Thyroid gland (tissue), 4 donors: ENCODE results near the gene FKBP6. TPM values are rescaled to one million over a fixed set of nuclear protein-coding genes. Genes with fewer than 3 reads are reported as not detected.
"Not testable (repeated sequence)": the region's sequence is repeated elsewhere in the genome, so short reads cannot be mapped to it uniquely, and the experiment has no call there.

Source experiments
- DNase-seq, 2 donors: peaks; one replicate each; pipeline ENCODE4 v3.0.0-alpha.2; 2019
- H3K27ac ChIP-seq, 3 donors: fragments of 200-600 bp; sonication (generic); 1 replicate in 2 of 3; 2 replicates in 1 of 3; pipeline ENCODE4 v1.5.1; 2016 to 2019; ENCODE audit warnings: mild to moderate bottlenecking in 1 of 3, moderate library complexity in 1 of 3
- H3K27me3 ChIP-seq: fragments of 200-600 bp; sonication (generic); one replicate; pipeline ENCODE4 v1.5.1; 2019
- H3K36me3 ChIP-seq, 2 donors: fragments of 200-600 bp; sonication (generic); one replicate each; pipeline ENCODE4 v1.5.1; 2016 to 2019
- H3K4me1 ChIP-seq, 2 donors: fragments of 200-600 bp; sonication (generic); one replicate each; pipeline ENCODE4 v1.5.1; 2017 to 2019
- H3K4me3 ChIP-seq, 3 donors: fragments of 200-600 bp; sonication (generic); replicated peaks in 1 of 3; 1 replicate in 2 of 3; 2 replicates in 1 of 3; pipeline ENCODE4 v1.5.1; 2016; ENCODE audit warnings: mild to moderate bottlenecking in 1 of 3
- H3K9me3 ChIP-seq: fragments of 200-600 bp; sonication (generic); one replicate; pipeline ENCODE4 v1.5.1; 2017
- CTCF ChIP-seq, 6 experiments: fragments of 200-600 bp in 3 of 6; fragments of 450-650 bp in 3 of 6; sonication (generic) in 3 of 6; IDR thresholded peaks; one replicate each; pipeline ENCODE4 v1.5.1; 2016 to 2019; ENCODE audit warnings: antibody characterized with exemption in 6 of 6, mild to moderate bottlenecking in 2 of 6, inconsistent platforms in 1 of 6, moderate library complexity in 1 of 6
- POLR2A ChIP-seq, 2 donors: fragments of 450-650 bp; IDR thresholded peaks; one replicate each; pipeline ENCODE4 v1.6.1; 2017; ENCODE audit warnings: antibody characterized with exemption in 2 of 2, mild to moderate bottlenecking in 2 of 2, moderate library complexity in 1 of 2
- WGBS, 2 donors: methylation state at CpG; one replicate each; pipeline ENCODE4 v1.1.5; 2017; 5-methylcytosine and 5-hydroxymethylcytosine counted together
- intact Hi-C: fragments of 100-400 bp; cut with DNase I; formaldehyde crosslinking; loops from one replicate; pipeline ENCODE4 v1.15.1; 2023
- total RNA-seq, 4 donors: library from RNA; depleted of rRNA; stranded (reverse); fragments of >200 nt; gene quantifications; one replicate each; pipeline ENCODE4 v1.2.3, GENCODE V29; 2016

FKBP6 gene
- total RNA-seq, 4 donors from 2014 or later = 0.27 TPM; not detected in 3

- no peak for TF ChIP-seq POLR2A (IDR thresholded peaks at IDR 0.05)
- no peak for TF ChIP-seq CTCF (IDR thresholded peaks at IDR 0.05)
- intact Hi-C loops = no loop called here
- Histone ChIP-seq H3K27me3 (no peaks in the 10 kb centered on the region), H3K9me3 (no peaks in the 10 kb centered on the region), H3K36me3 (peaks cover 4 to 20% of the 10 kb centered on the region in 2 donors), H3K4me1 (peaks cover 5 to 15% of the 10 kb centered on the region in 2 donors), H3K27ac (no peak overlapping the region), H3K4me3 (no peak overlapping the region)
- no peak for DNase-seq
- WGBS, 2 donors = 95 to 96% methylated on average over 12 to 13 of the region's 13 CpGs
These were observed 20.5 kb upstream of the FKBP6 start for GRCh38 chr7:73307436-73307835.

GRCh38 chr7:73308074-73308664, 19.8 kb upstream of the FKBP6 start:
- Histone ChIP-seq H3K4me1 (peaks cover 5 to 15% of the 10 kb centered on the region in 2 donors), H3K9me3 (no peaks in the 10 kb centered on the region), H3K4me3 (peak overlapping the region; percentile 45 to 80 (median 58)), H3K36me3 (peaks cover 4 to 17% of the 10 kb centered on the region in 2 donors), H3K27me3 (no peaks in the 10 kb centered on the region), H3K27ac (peak overlapping the region in 1 of 3 donors; percentile 39)
- peak in 1 of 2 donors; percentile 11 for DNase-seq
- WGBS, 2 donors = 17 to 34% methylated on average over 20 to 25 of the region's 43 CpGs
- intact Hi-C loops = no loop called here
- TF ChIP-seq CTCF (IDR thresholded peaks at IDR 0.05) = no peak
- TF ChIP-seq POLR2A (IDR thresholded peaks at IDR 0.05) = no peak

- peaks cover 5 to 15% of the 10 kb centered on the region in 2 donors for H3K4me1 ChIP-seq
- H3K27ac ChIP-seq = peak within 1 kb of the TSS in 1 of 3 donors; percentile 39
- H3K9me3 ChIP-seq = no peaks in the 10 kb centered on the region
- no peaks in the 10 kb centered on the region for H3K27me3 ChIP-seq
- peak within 1 kb of the TSS; percentile 45 to 80 (median 58) for H3K4me3 ChIP-seq
- 22 to 29% methylated on average over 18 to 20 of the region's 40 CpGs for WGBS, 2 donors
- H3K36me3 ChIP-seq = peaks cover 4 to 13% of the 10 kb centered on the region in 2 donors
- TF ChIP-seq POLR2A (IDR thresholded peaks at IDR 0.05) (peak in 1 of 2 donors; percentile 55), CTCF (IDR thresholded peaks at IDR 0.05) (no peak)
- DNase-seq = peak; percentile 89 to 92
- intact Hi-C loops = no loop called here
These were observed 19.2 kb upstream of the FKBP6 start, which contains the start of gene NSUN5 for GRCh38 chr7:73308665-73309214. Gene NSUN5 (minus strand): TSS chr7:73308826. CDS start chr7:73308790, 36 bp downstream.

- H3K27me3 ChIP-seq, H3K4me3 ChIP-seq, H3K9me3 ChIP-seq, H3K27ac ChIP-seq, H3K36me3 ChIP-seq, DNase-seq, intact Hi-C loops: not testable (repeated sequence)
- peaks cover 5 to 15% of the 10 kb centered on the region in 2 donors for H3K4me1 ChIP-seq
- 85 to 87% methylated on average over 6 to 7 of the region's 7 CpGs for WGBS, 2 donors
These were observed 16.5 kb upstream of the FKBP6 start for GRCh38 chr7:73311421-73311820.

GRCh38 chr7:73312831-73313520, 15.0 kb upstream of the FKBP6 start:
- no peak for DNase-seq
- WGBS, 2 donors = 90 to 97% methylated on average over 14 to 34 of the region's 48 CpGs
- intact Hi-C loops = no loop called here
- H3K27ac ChIP-seq = no peak overlapping the region
- H3K4me1 ChIP-seq = peaks cover 5 to 9% of the 10 kb centered on the region in 2 donors
- H3K4me3 ChIP-seq = no peak overlapping the region
- H3K36me3 ChIP-seq = no peaks in the 10 kb centered on the region
- H3K27me3 ChIP-seq = no peaks in the 10 kb centered on the region
- no peaks in the 10 kb centered on the region for H3K9me3 ChIP-seq
- TF ChIP-seq CTCF (IDR thresholded peaks at IDR 0.05) (no peak), POLR2A (IDR thresholded peaks at IDR 0.05) (no peak)
